ENCODE data around the gene FSTL3.

GRCh38 chr19:703329-703650, 27.1 kb downstream of the FSTL3 start:
- TF ChIP-seq ZNF709 (CRISPR knock-in tag; IDR thresholded peaks at IDR 0.05) (no peak), EZH2 (conservative IDR thresholded peaks at IDR 0.05; ENCODE audit: low read depth, low read length) (no peak), BRCA1 (CRISPR knock-in tag; IDR thresholded peaks at IDR 0.05) (no peak), ZNF431 (CRISPR knock-in tag; IDR thresholded peaks at IDR 0.05; ENCODE audit: borderline replicate concordance, low read depth) (no peak), ZNF609 (CRISPR knock-in tag; IDR thresholded peaks at IDR 0.05; ENCODE audit: borderline replicate concordance) (no peak), POLR2AphosphoS5 (IDR thresholded peaks at IDR 0.05; ENCODE audit: low read depth, low read length) (no peak), ZBTB33 (CRISPR knock-in tag; IDR thresholded peaks at IDR 0.05) (no peak), SMC3 (IDR thresholded peaks at IDR 0.05; ENCODE audit: low read length) (no peak)
- TF ChIP-seq, protein P1, sequence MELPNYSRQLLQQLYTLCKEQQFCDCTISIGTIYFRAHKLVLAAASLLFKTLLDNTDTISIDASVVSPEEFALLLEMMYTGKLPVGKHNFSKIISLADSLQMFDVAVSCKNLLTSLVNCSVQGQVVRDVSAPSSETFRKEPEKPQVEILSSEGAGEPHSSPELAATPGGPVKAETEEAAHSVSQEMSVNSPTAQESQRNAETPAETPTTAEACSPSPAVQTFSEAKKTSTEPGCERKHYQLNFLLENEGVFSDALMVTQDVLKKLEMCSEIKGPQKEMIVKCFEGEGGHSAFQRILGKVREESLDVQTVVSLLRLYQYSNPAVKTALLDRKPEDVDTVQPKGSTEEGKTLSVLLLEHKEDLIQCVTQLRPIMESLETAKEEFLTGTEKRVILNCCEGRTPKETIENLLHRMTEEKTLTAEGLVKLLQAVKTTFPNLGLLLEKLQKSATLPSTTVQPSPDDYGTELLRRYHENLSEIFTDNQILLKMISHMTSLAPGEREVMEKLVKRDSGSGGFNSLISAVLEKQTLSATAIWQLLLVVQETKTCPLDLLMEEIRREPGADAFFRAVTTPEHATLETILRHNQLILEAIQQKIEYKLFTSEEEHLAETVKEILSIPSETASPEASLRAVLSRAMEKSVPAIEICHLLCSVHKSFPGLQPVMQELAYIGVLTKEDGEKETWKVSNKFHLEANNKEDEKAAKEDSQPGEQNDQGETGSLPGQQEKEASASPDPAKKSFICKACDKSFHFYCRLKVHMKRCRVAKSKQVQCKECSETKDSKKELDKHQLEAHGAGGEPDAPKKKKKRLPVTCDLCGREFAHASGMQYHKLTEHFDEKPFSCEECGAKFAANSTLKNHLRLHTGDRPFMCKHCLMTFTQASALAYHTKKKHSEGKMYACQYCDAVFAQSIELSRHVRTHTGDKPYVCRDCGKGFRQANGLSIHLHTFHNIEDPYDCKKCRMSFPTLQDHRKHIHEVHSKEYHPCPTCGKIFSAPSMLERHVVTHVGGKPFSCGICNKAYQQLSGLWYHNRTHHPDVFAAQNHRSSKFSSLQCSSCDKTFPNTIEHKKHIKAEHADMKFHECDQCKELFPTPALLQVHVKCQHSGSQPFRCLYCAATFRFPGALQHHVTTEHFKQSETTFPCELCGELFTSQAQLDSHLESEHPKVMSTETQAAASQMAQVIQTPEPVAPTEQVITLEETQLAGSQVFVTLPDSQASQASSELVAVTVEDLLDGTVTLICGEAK (IDR thresholded peaks at IDR 0.05): no peak
- TF ChIP-seq, protein P1 (CRISPR knock-in tag; IDR thresholded peaks at IDR 0.05): no peak
- TF ChIP-seq, protein P2, sequence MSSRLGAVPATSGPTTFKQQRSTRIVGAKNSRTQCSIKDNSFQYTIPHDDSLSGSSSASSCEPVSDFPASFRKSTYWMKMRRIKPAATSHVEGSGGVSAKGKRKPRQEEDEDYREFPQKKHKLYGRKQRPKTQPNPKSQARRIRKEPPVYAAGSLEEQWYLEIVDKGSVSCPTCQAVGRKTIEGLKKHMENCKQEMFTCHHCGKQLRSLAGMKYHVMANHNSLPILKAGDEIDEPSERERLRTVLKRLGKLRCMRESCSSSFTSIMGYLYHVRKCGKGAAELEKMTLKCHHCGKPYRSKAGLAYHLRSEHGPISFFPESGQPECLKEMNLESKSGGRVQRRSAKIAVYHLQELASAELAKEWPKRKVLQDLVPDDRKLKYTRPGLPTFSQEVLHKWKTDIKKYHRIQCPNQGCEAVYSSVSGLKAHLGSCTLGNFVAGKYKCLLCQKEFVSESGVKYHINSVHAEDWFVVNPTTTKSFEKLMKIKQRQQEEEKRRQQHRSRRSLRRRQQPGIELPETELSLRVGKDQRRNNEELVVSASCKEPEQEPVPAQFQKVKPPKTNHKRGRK (CRISPR knock-in tag; IDR thresholded peaks at IDR 0.05): no peak

Data from HepG2 (cell line).